HUES64 (cell line): ENCODE data around the gene TBC1D10A.
"Not testable (repeated sequence)": the region's sequence is repeated elsewhere in the genome, so short reads cannot be mapped to it uniquely, and the experiment has no call there.

Experiments used
- H3K27ac ChIP-seq: 2 replicates; pipeline ENCODE4 v1.7.0; 2013; ENCODE audit warnings: low read depth, low read length, inconsistent platforms
- H3K27me3 ChIP-seq: 2 replicates; pipeline ENCODE4 v1.6.1; 2013; ENCODE audit warnings: mild to moderate bottlenecking, low read length; ENCODE audit not compliant: insufficient read depth
- H3K36me3 ChIP-seq: 2 replicates; pipeline ENCODE4 v1.6.1; 2013; ENCODE audit warnings: mild to moderate bottlenecking, low read length; ENCODE audit not compliant: insufficient read depth
- H3K4me1 ChIP-seq: 2 replicates; pipeline ENCODE4 v1.6.1; 2013; ENCODE audit warnings: mild to moderate bottlenecking, low read length, moderate library complexity; ENCODE audit not compliant: insufficient read depth
- H3K4me3 ChIP-seq: 2 replicates; pipeline ENCODE4 v1.5.1; 2013; ENCODE audit warnings: mild to moderate bottlenecking, low read length, moderate library complexity
- H3K9ac ChIP-seq: 2 replicates; pipeline ENCODE4 v1.6.1; 2013; ENCODE audit warnings: mild to moderate bottlenecking, low read depth, low read length
- H3K9me3 ChIP-seq: 2 replicates; pipeline ENCODE4 v1.6.1; 2013; ENCODE audit warnings: low read depth, low read length; ENCODE audit not compliant: insufficient read depth
- WGBS: fragments of 150-250, 120-280 bp; methylation state at CpG from one replicate; pipeline ENCODE4 v1.1.7; 2013; ENCODE audit warnings: missing lambda C conversion rate; 5-methylcytosine and 5-hydroxymethylcytosine counted together

Gene TBC1D10A

GRCh38 chr22:30344447-30345200, 17.9 kb upstream of the TBC1D10A start:
- Histone ChIP-seq H3K4me1 (no peaks in the 10 kb centered on the region), H3K27ac (no peak overlapping the region), H3K9ac (no peak overlapping the region), H3K9me3 (no peaks in the 10 kb centered on the region), H3K36me3 (peaks cover 97% of the 10 kb centered on the region), H3K27me3 (no peaks in the 10 kb centered on the region), H3K4me3 (no peak overlapping the region)
- WGBS, result 94% methylated on average over 13 of the region's 13 CpGs

GRCh38 chr22:30340911-30341685, 14.4 kb upstream of the TBC1D10A start:
- H3K4me1 ChIP-seq, result no peaks in the 10 kb centered on the region
- H3K9ac ChIP-seq, result no peak overlapping the region
- WGBS, result 92% methylated on average over 16 of the region's 16 CpGs
- H3K27ac ChIP-seq, result no peak overlapping the region
- H3K36me3 ChIP-seq, result peaks cover 99% of the 10 kb centered on the region
- no peak overlapping the region for H3K4me3 ChIP-seq
- no peaks in the 10 kb centered on the region for H3K9me3 ChIP-seq
- H3K27me3 ChIP-seq, result no peaks in the 10 kb centered on the region

DNA sequence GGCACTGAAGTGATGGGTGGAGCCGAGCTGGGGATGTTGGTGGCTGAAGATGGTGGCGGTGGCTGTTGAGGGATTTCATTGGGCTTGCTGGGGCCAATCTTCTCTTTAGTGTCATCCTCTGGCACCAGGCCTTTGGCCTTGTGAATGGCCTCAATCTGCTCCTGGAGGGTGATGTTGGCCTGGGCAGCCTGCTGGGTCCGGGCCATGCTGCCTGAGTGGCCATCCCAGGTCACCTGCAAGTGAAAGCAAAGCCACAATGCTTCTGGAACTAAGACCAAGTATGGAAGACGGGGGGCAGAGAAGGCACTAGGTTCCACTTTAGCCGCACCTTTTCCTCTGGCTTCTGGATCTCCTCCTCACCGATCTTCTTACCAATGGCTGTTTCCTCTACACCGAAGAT, 12.1 kb upstream of the TBC1D10A start:
- no peak overlapping the region for H3K27ac ChIP-seq
- no peaks in the 10 kb centered on the region for H3K9me3 ChIP-seq
- no peaks in the 10 kb centered on the region for H3K27me3 ChIP-seq
- no peak overlapping the region for H3K9ac ChIP-seq
- no peak overlapping the region for H3K4me3 ChIP-seq
- H3K4me1 ChIP-seq, result no peaks in the 10 kb centered on the region
- H3K36me3 ChIP-seq, result peaks cover 99% of the 10 kb centered on the region
- WGBS, result 96% methylated on average over 7 of the region's 7 CpGs

GRCh38 chr22:30338341-30338740, 11.6 kb upstream of the TBC1D10A start:
- not testable (repeated sequence) for H3K27ac ChIP-seq, H3K9ac ChIP-seq

DNA sequence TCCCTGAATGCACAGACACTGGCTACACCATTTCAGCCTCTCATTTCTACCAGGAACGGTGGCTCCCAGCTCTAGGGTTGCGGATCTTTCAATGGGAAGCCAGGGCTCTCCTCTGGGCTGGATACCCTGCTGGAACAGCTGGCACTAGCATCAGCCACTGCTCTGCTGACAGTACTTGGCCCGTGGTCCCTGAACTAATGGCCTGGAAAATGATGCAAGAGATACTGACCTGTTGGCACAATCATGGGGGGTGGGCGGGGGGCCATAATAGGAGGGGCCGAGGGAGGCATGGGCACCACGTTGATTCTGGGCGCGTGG, 10.7 kb upstream of the TBC1D10A start:
- Histone ChIP-seq H3K4me3 (no peak overlapping the region), H3K4me1 (no peaks in the 10 kb centered on the region), H3K27me3 (no peaks in the 10 kb centered on the region), H3K27ac (no peak overlapping the region), H3K36me3 (peaks cover 99% of the 10 kb centered on the region), H3K9me3 (no peaks in the 10 kb centered on the region), H3K9ac (no peak overlapping the region)
- 96% methylated on average over 8 of the region's 8 CpGs for WGBS

More at GRCh38 chr22:30338341-30338740, 11.6 kb upstream of the TBC1D10A start:
- not testable (repeated sequence) for H3K27me3 ChIP-seq, H3K4me3 ChIP-seq, H3K9me3 ChIP-seq, H3K4me1 ChIP-seq
- 92% methylated on average over 9 of the region's 9 CpGs for WGBS
- H3K36me3 ChIP-seq, result peaks cover 99% of the 10 kb centered on the region

DNA sequence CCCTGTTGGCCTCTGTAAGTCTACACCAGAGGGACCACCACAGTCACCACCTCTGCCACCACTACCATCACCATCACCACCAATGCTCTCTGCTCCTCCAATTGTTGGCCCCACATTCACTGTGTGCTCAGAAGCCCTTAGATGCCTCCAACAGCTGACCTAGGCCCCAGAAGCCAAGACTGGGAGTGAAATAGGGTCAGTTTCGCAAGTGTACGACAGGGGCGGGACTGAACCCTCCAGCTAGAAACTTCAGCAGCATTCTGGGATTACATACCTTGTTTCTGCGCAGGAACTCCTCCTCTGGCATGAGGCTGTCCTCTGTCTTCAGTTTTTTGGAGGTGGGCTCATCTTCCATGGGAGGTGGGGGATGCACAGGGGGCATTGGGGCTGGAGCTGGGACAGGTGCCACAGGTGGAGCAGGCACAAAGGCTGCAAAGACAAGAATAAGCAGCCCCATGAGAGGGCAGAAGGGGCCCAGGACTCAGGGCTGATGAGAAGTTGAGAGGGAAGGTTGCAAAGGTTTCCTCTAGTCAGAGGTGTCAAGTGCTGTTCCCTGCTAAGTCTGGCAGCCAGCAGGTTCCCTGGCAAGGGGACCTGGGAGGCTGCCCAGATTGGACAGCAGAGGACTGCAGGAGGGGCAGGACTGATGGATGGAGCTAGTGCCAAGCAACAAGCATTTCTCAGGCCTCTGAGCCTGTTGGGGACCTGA, 10.2 kb upstream of the TBC1D10A start:
- Histone ChIP-seq H3K36me3 (peaks cover 99% of the 10 kb centered on the region), H3K27ac (no peak overlapping the region), H3K27me3 (no peaks in the 10 kb centered on the region), H3K4me1 (no peaks in the 10 kb centered on the region), H3K9ac (no peak overlapping the region), H3K9me3 (no peaks in the 10 kb centered on the region), H3K4me3 (no peak overlapping the region)
- WGBS, result 97% methylated on average over 4 of the region's 4 CpGs

- H3K9me3 ChIP-seq, result no peaks in the 10 kb centered on the region
- no peaks in the 10 kb centered on the region for H3K27me3 ChIP-seq
- no peak overlapping the region for H3K9ac ChIP-seq
- H3K4me3 ChIP-seq, result no peak overlapping the region
- no peaks in the 10 kb centered on the region for H3K4me1 ChIP-seq
- H3K27ac ChIP-seq, result no peak overlapping the region
- WGBS, result 96% methylated on average over 1 of the region's 1 CpG
- peaks cover 96% of the 10 kb centered on the region for H3K36me3 ChIP-seq
Observed at GRCh38 chr22:30335236-30335635, 8.5 kb upstream of the TBC1D10A start.

GRCh38 chr22:30334646-30335045, 7.9 kb upstream of the TBC1D10A start:
- H3K27me3 ChIP-seq, result no peaks in the 10 kb centered on the region
- H3K4me1 ChIP-seq, result no peaks in the 10 kb centered on the region
- H3K36me3 ChIP-seq, result peaks cover 90% of the 10 kb centered on the region
- H3K27ac ChIP-seq, result no peak overlapping the region
- no peak overlapping the region for H3K4me3 ChIP-seq
- H3K9me3 ChIP-seq, result no peaks in the 10 kb centered on the region
- no peak overlapping the region for H3K9ac ChIP-seq
- 94% methylated on average over 4 of the region's 4 CpGs for WGBS

DNA sequence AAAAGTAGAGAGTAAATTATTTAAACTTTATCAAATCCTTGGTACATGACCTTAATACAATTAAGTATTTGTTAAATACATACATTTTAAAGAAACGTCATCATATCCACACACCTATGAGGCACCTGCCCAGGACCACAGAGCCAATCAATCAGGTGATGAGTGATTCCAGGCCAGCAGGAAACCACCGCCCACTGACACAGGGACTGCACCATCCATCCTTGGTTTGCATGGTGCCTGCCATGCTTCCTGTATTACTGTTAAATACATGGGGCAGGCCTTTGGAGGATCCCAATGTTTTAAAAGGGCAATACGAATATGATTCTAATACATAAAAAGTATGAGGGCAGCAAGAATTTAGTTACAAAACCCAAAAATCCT, 7.0 kb upstream of the TBC1D10A start:
- WGBS, result 91% methylated on average over 3 of the region's 3 CpGs
- no peak overlapping the region for H3K9ac ChIP-seq
- no peaks in the 10 kb centered on the region for H3K27me3 ChIP-seq
- H3K27ac ChIP-seq, result no peak overlapping the region
- no peaks in the 10 kb centered on the region for H3K4me1 ChIP-seq
- peaks cover 81% of the 10 kb centered on the region for H3K36me3 ChIP-seq
- no peak overlapping the region for H3K4me3 ChIP-seq
- H3K9me3 ChIP-seq, result no peaks in the 10 kb centered on the region

DNA sequence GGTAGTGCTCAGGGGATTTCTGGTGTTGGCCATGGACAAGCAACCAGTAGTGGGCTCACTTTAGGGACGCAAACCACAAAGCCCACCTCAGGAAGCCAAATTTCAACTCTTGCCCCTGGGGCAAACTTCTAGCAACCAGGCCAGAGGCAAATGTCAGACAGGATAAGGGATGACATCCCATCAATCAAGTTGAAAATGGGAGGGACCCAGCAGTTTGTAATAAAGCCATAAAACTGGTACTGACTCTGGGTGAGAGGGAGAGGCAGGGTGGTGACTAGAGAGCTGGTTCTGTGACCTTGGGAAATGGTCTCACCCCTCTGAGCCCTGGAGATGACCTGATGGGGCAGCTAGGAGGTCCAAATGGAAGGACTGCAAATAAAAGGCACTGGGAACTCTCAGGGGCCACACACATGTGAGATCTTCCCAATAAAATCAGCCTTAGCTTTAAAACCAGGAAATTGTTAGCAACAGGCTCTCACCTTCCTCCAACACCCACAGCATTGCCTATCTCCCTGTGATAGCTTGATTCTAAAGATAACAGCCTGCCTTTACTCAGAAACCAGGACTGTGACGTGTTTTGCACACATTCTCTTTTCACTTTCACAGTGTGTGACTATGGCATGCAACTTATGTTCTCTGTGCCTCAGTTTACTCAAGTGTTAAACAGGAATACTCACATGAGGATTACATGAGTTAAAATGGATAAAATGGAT, 6.4 kb upstream of the TBC1D10A start:
- Histone ChIP-seq H3K36me3 (peaks cover 76% of the 10 kb centered on the region), H3K27me3 (no peaks in the 10 kb centered on the region), H3K9me3 (no peaks in the 10 kb centered on the region), H3K4me1 (no peaks in the 10 kb centered on the region), H3K27ac (no peak overlapping the region), H3K9ac (no peak overlapping the region), H3K4me3 (no peak overlapping the region)
- WGBS, result 97% methylated on average over 2 of the region's 2 CpGs

DNA sequence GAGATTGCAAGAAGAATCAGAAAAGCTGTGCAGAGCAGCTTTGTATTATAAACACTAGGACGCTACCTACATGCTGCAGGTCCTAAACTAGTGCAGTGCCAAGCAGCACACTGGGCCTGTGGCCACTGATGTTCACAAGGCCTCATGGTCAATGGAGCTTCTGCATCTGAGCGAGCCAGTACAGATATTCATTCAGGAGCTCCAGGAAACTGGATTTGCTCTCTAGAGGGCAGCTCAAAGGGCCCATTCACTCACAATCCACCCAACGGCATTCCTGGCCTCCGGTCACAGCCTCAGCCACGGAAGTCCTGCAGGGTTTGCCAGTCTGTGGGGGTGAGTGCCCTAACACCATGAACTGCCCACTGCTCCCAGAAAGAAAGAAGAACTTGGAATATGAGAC, 5.8 kb upstream of the TBC1D10A start:
- Histone ChIP-seq H3K27me3 (no peaks in the 10 kb centered on the region), H3K36me3 (peaks cover 70% of the 10 kb centered on the region), H3K27ac (no peak overlapping the region), H3K9ac (no peak overlapping the region), H3K9me3 (no peaks in the 10 kb centered on the region), H3K4me1 (0 out of 2 replicates have a peak, but pooled peaks cover 4% of the 10 kb centered on the region), H3K4me3 (no peak overlapping the region)
- 91% methylated on average over 5 of the region's 5 CpGs for WGBS
